HepG2 (cell line): ENCODE results near the gene KCNRG. TPM values are rescaled to one million over a fixed set of nuclear protein-coding genes. Genes with fewer than 3 reads are reported as not detected.

Source experiments
- ATAC-seq: fragments of 200-7000 bp; cut with Tn5 transposase; 3 replicates; pipeline ENCODE4 v1.9.1; 2020; ENCODE audit warnings: mild to moderate bottlenecking, moderate library complexity
- Bru-seq: library from RNA; stranded (reverse); fragments of 400-500 nt; gene quantifications from one replicate; lab custom pipeline; 2021; lab: Mats Ljungman, UMichigan
- BruChase-seq, 2 experiments: library from RNA; stranded (reverse); fragments of 400-500 nt; gene quantifications; one replicate each; lab custom pipeline; 2021; lab: Mats Ljungman, UMichigan
- BruUV-seq: library from RNA; stranded (reverse); fragments of 400-500 nt; replicated peaks from 2 replicates; lab custom pipeline; 2021; lab: Mats Ljungman, UMichigan
- CTCF ChIA-PET: fragments of 300-600 bp; formaldehyde crosslinking; extraction: SDS; loops from one replicate; lab custom pipeline; 2021; ENCODE audit warnings: low total read pairs, inconsistent platforms, low intra/inter-chr PET ratio; lab: Yijun Ruan, JAX
- POLR2A ChIA-PET: fragments of 350-600 bp; sonication (Branson Sonifier 250); formaldehyde crosslinking; loops from one replicate; lab custom pipeline; 2020; ENCODE audit warnings: antibody characterized with exemption, inconsistent platforms; lab: Yijun Ruan, JAX
- DNase-seq: peaks from one replicate; pipeline ENCODE4 v3.0.0-alpha.2; 2015; ENCODE audit warnings: low spot score
- FAIRE-seq: peaks from 3 replicates; lab custom pipeline; 2011; peaks lifted over from hg19 to GRCh38; lab: Jason Lieb, UNC
- H2AFZ ChIP-seq: one replicate; pipeline ENCODE4 v1.6.1; 2011; ENCODE audit warnings: low read length, inconsistent platforms
- H3K27ac ChIP-seq: fragments of 300-600 bp; 3 replicates; pipeline ENCODE4 v1.8.0; 2011; ENCODE audit warnings: mixed run types, mild to moderate bottlenecking, mixed read lengths, low read length, inconsistent platforms; ENCODE audit not compliant: insufficient read depth; ENCODE audit errors: extremely low read length
- H3K27me3 ChIP-seq, 2 experiments: fragments of 200-600 bp in 1 of 2; 2 replicates in 1 of 2; 3 replicates in 1 of 2; pipeline versions ENCODE4 v1.6.0 to v1.8.0; 2011; ENCODE audit warnings: low read length in 2 of 2, mild to moderate bottlenecking in 2 of 2, moderate library complexity in 2 of 2, inconsistent platforms in 1 of 2; ENCODE audit not compliant: insufficient read depth in 2 of 2, control insufficient read depth in 1 of 2
- H3K36me3 ChIP-seq, 2 experiments: fragments of 200-600 bp in 1 of 2; replicated peaks in 1 of 2; 2 replicates in 1 of 2; 3 replicates in 1 of 2; pipeline versions ENCODE4 v1.5.1 to v1.8.0; 2011; ENCODE audit warnings: low read length in 2 of 2, inconsistent platforms in 1 of 2; ENCODE audit not compliant: insufficient read depth in 2 of 2, control insufficient read depth in 1 of 2
- H3K4me1 ChIP-seq: 2 replicates; pipeline ENCODE4 v1.5.1; 2012; ENCODE audit warnings: low read length, inconsistent platforms; ENCODE audit not compliant: insufficient read depth
- H3K4me2 ChIP-seq: 2 replicates; pipeline ENCODE4 v1.6.0; 2011; ENCODE audit warnings: low read depth, low read length, inconsistent platforms
- H3K4me3 ChIP-seq, 3 experiments: fragments of 200-600 bp in 1 of 3; sonication (generic), shearing (Covaris generic) in 1 of 3; replicated peaks in 1 of 3; 2 replicates each; pipeline ENCODE4 v1.5.1; 2011 to 2016; ENCODE audit warnings: low read length in 3 of 3, inconsistent platforms in 2 of 3, low read depth in 2 of 3, mild to moderate bottlenecking in 2 of 3, control low read depth in 1 of 3, mixed read lengths in 1 of 3; ENCODE audit not compliant: insufficient read depth in 1 of 3
- H3K79me2 ChIP-seq: one replicate; pipeline ENCODE4 v1.6.1; 2011; ENCODE audit warnings: low read length, inconsistent platforms; ENCODE audit not compliant: insufficient read depth
- H3K9ac ChIP-seq: 2 replicates; pipeline ENCODE4 v1.6.0; 2011; ENCODE audit warnings: mild to moderate bottlenecking, low read depth, low read length, inconsistent platforms; ENCODE audit not compliant: insufficient read depth
- H3K9me3 ChIP-seq: 2 replicates; pipeline ENCODE4 v1.5.1; 2012; ENCODE audit warnings: mild to moderate bottlenecking, low read length
- H4K20me1 ChIP-seq: 2 replicates; pipeline ENCODE4 v1.6.0; 2011; ENCODE audit warnings: inconsistent platforms, mild to moderate bottlenecking, low read length, moderate library complexity; ENCODE audit not compliant: insufficient read depth
- FOXC1 ChIP-seq: sonication (generic); formaldehyde crosslinking; IDR thresholded peaks from 2 replicates; pipeline ENCODE4 v1.8.0; 2022; ENCODE audit warnings: mild to moderate bottlenecking, missing genetic modification reagents, borderline replicate concordance
- WGBS: methylation state at CpG from one replicate; pipeline ENCODE4 v1.1.6; 2017; ENCODE audit warnings: low lambda C conversion rate; 5-methylcytosine and 5-hydroxymethylcytosine counted together
- in situ Hi-C: cut with HindIII; loops from 2 replicates; pipeline ENCODE4 v1.10.0; 2017; ENCODE audit warnings: low pct_unique_long_range_greater_than_20kb; ENCODE audit not compliant: extremely low pct_ligation_motif_present
- intact Hi-C: fragments of 100-400 bp; cut with micrococcal nuclease; formaldehyde crosslinking; loops from one replicate; pipeline ENCODE4 v1.10.0; 2022; ENCODE audit not compliant: unreplicated experiment
- long read RNA-seq, 2 experiments: library from RNA in 1 of 2; library from polyadenylated mRNA in 1 of 2; stranded (forward) in 1 of 2; unstranded in 1 of 2; transcript quantifications; one replicate each; pipeline ENCODE4 v2.0.0, GENCODE V29; 2019 to 2022
- polyA minus RNA-seq, 3 experiments: library from RNA; depleted of rRNA, polyadenylated mRNA; stranded (reverse); fragments of >200 nt; gene quantifications; 2 replicates each; pipeline ENCODE4 v1.2.3, GENCODE V29; 2011; ENCODE audit warnings: low replicate concordance in 1 of 3
- polyA plus RNA-seq, 8 experiments: library from polyadenylated mRNA; depleted of rRNA in 3 of 8; stranded (reverse) in 7 of 8; unstranded in 1 of 8; fragments of >200 nt; fragmentation: Illumina TruSeq in 4 of 8; extraction: Trizol in 4 of 8; gene quantifications; 2 replicates each; pipeline versions ENCODE4 v1.2.1 to v1.2.3, GENCODE V29; 2011 to 2016; ENCODE audit warnings: low read depth in 4 of 8, missing spikeins in 1 of 8, mixed read lengths in 1 of 8; ENCODE audit not compliant: insufficient read depth in 1 of 8
- total RNA-seq, 5 experiments: library from RNA; depleted of rRNA; stranded (reverse); fragments of >200 nt; fragmentation: Illumina TruSeq; extraction: Trizol; gene quantifications; 2 replicates each; pipeline ENCODE4 v1.2.3, GENCODE V29; 2016; ENCODE audit warnings: low read depth in 1 of 5
- TF ChIP-seq, protein P1 (sequence below): sonication (generic); formaldehyde crosslinking; IDR thresholded peaks from 2 replicates; pipeline ENCODE4 v1.4.0; 2020; ENCODE audit warnings: missing genetic modification reagents, borderline replicate concordance

The KCNRG gene
- 0.94 and 1.0 TPM in 2 replicates for total RNA-seq (2016; rRNA removed; fragmentation: Illumina TruSeq; extraction: Trizol)
- 0.26 TPM in 1 of 2 replicates, not detected in the other for total RNA-seq (2016; cell fraction: cytosol; rRNA removed; fragmentation: Illumina TruSeq; extraction: Trizol; ENCODE audit: low read depth)
- 0.69 and 1.00 TPM in 2 replicates for total RNA-seq (2016; cell fraction: insoluble cytoplasmic fraction; rRNA removed; fragmentation: Illumina TruSeq; extraction: Trizol)
- total RNA-seq (2016; cell fraction: membrane; rRNA removed; fragmentation: Illumina TruSeq; extraction: Trizol) = 0.46 and 0.62 TPM in 2 replicates
- 0.59 and 0.60 TPM in 2 replicates for total RNA-seq (2016; cell fraction: nucleus; rRNA removed; fragmentation: Illumina TruSeq; extraction: Trizol)
- 0.98 and 1.5 TPM in 2 replicates for polyA plus RNA-seq (2011; rRNA removed)
- 0.43 and 0.60 TPM in 2 replicates for polyA plus RNA-seq (2011; cell fraction: cytosol; rRNA removed)
- 0.50 and 0.66 TPM in 2 replicates for polyA plus RNA-seq (2011; cell fraction: nucleus; rRNA removed)
- polyA plus RNA-seq (2012) = 0.23 and 0.53 TPM in 2 replicates
- 0.23 and 0.28 TPM in 2 replicates for polyA plus RNA-seq (2016; cell fraction: cytosol; fragmentation: Illumina TruSeq; extraction: Trizol; ENCODE audit: low read depth)
- polyA plus RNA-seq (2016; cell fraction: insoluble cytoplasmic fraction; fragmentation: Illumina TruSeq; extraction: Trizol; ENCODE audit: low read depth) = 0.28 and 0.70 TPM in 2 replicates
- polyA plus RNA-seq (2016; cell fraction: membrane; fragmentation: Illumina TruSeq; extraction: Trizol; ENCODE audit: low read depth) = 0.38 and 0.57 TPM in 2 replicates
- polyA plus RNA-seq (2016; cell fraction: nucleus; fragmentation: Illumina TruSeq; extraction: Trizol; ENCODE audit: insufficient read depth, low read depth) = 0.92 and 1.1 TPM in 2 replicates
- 1.6 and 3.4 TPM in 2 replicates for polyA minus RNA-seq (2011; rRNA and poly(A)+ RNA removed; ENCODE audit: low replicate concordance)
- polyA minus RNA-seq (2011; cell fraction: cytosol; rRNA and poly(A)+ RNA removed) = 0.79 and 0.97 TPM in 2 replicates
- polyA minus RNA-seq (2011; cell fraction: nucleus; rRNA and poly(A)+ RNA removed) = 6.3 and 7.2 TPM in 2 replicates
- percentile 66 among the genes with signal in this experiment for Bru-seq, nascent RNA
- BruChase-seq, experiment 1, labeled RNA remaining after a 6-hour chase = percentile 66 among the genes with signal in this experiment
- percentile 66 among the genes with signal in this experiment for BruChase-seq, experiment 2, labeled RNA remaining after a 2-hour chase
- long read RNA-seq, experiment 1, partial matches to known transcripts = 1 of 1 reads
- long read RNA-seq, experiment 1, other reads (novel, unspliced or antisense) = 0 of 1 reads
- long read RNA-seq, experiment 2, partial matches to known transcripts = 0 of 3 reads
- long read RNA-seq, experiment 2, other reads (novel, unspliced or antisense) = 3 of 3 reads

DNA sequence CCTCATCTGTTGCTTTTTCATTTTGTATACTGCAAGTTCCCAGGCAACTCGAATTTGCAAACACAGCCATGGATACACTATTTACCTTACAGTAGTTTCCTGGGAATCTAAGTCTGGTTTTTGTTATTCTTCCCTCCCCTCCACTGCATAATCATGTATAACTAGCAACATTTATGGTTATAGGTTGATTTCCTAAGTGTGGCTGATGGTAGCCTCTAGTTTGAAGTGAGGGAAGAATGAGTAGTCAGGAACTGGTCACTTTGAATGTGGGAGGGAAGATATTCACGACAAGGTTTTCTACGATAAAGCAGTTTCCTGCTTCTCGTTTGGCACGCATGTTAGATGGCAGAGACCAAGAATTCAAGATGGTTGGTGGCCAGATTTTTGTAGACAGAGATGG is at the start of gene KCNRG:
KCNRG (plus strand) TSS at position 187 of the 400 bp plus-strand sequence; CDS start at position 237, 50 bp downstream.
- FAIRE-seq (no peak), DNase-seq (no peak), ATAC-seq (no peak)
- TF ChIP-seq, protein P1, sequence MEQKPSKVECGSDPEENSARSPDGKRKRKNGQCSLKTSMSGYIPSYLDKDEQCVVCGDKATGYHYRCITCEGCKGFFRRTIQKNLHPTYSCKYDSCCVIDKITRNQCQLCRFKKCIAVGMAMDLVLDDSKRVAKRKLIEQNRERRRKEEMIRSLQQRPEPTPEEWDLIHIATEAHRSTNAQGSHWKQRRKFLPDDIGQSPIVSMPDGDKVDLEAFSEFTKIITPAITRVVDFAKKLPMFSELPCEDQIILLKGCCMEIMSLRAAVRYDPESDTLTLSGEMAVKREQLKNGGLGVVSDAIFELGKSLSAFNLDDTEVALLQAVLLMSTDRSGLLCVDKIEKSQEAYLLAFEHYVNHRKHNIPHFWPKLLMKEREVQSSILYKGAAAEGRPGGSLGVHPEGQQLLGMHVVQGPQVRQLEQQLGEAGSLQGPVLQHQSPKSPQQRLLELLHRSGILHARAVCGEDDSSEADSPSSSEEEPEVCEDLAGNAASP = no peak
- TF ChIP-seq FOXC1 (CRISPR knock-in tag) = no peak
- H3K4me2 ChIP-seq = no peak within 1 kb of the TSS
- H3K4me3 ChIP-seq = no peak within 1 kb of the TSS
- H3K36me3 ChIP-seq = peaks cover 4 to 20% of the 10 kb centered on the region in 2 experiments; a peak in 4 of 5 replicates
- CTCF ChIA-PET = no interaction called here
- intact Hi-C loops = no loop called here
- H3K4me1 ChIP-seq = no peaks in the 10 kb centered on the region
- POLR2A ChIA-PET = interaction anchor here (1.3 kb wide), 1 partner anchor 18 kb away, joined by 9 read pairs; the partner anchor contains the start of gene TRIM13
- no TSS peak for BruUV-seq
- H3K9ac ChIP-seq = no peak within 1 kb of the TSS
- H4K20me1 ChIP-seq = no peaks in the 10 kb centered on the region
- in situ Hi-C loops = no loop called here
- no peak within 1 kb of the TSS for H2AFZ ChIP-seq
- H3K79me2 ChIP-seq = peaks cover 6% of the 10 kb centered on the region
- WGBS = 97% methylated on average over 5 of the region's 5 CpGs
- H3K27me3 ChIP-seq = no peaks in the 10 kb centered on the region
- no peaks in the 10 kb centered on the region for H3K9me3 ChIP-seq
- no peak within 1 kb of the TSS for H3K27ac ChIP-seq
